GM19351 (cell line): ENCODE data around the gene BRD4.

Source experiments
- ATAC-seq: cut with Tn5 transposase; IDR thresholded peaks from one replicate; pipeline ENCODE4 v1.9.1; 2021; ENCODE audit warnings: mild to moderate bottlenecking, moderate library complexity; ENCODE audit not compliant: unreplicated experiment

BRD4 gene

GRCh38 chr19:15197942-15198341 lies 134.4 kb downstream of the BRD4 start:
- ATAC-seq = no peak

DNA sequence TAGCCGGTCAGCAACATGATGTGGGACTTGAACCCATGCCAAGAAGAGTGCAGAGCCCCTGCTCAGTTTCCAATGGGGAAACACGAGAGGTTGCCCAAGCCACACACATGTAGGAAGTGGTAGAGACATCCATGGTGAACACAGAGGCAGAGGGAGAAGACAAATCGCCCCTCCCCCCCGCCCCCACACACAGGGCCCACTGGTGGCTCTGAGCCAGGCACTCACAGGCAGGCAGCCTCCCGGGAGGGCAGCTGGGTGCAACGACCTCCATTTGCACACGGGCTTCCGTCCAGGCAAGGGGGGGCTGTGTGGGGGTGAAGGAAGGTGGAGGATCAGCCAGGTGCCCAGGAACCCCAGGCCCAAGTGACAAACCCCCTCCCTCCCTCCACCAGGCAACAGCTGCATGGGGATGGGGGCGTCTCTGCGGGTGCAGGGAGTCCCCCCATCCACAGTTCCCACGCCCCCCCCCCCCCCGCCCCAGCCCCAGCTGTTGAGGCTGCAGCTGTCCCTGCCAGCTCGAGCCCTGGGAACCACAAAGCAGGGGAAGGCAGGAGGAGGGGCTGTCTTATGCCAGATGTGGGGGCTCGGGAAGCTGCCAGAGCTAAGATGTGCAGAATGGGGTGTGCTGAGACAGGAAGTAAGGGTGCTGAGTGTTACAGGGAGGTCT lies 134.9 kb downstream of the BRD4 start:
- no peak for ATAC-seq

DNA sequence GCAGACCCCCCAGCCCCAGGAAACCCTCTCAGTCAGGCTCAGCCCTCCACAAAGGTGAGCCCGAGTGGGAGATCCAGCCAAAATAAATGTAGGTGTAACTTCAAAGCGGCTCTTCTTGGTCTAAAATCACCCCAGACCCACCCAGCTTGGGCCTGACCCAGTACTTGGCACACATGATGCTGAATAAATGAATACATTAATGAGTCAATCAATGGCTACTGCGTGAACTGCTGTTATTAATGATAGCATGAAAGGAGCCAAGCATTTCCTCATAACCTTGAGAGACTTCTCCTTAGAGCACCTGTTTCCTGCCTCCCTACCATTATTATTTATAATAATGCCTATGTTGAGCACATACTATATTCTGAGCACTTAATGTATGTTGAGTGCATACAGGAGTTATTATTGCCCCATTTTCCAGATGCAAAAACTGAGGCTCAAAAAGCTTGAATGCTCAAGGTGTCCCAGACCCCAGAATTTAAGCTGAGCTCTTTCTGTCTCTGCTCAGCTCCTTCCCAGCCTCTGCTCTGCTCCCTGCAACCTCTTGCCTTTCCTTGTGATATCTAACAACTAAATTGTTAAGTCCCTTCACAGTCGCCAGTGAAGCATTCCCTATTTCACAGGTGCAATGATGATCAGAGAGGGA lies 135.9 kb downstream of the BRD4 start:
- ATAC-seq = no peak

- no peak for ATAC-seq
Measured at GRCh38 chr19:15195371-15196334, 136.7 kb downstream of the BRD4 start.

GRCh38 chr19:15194938-15195337 lies 137.4 kb downstream of the BRD4 start:
- ATAC-seq = no peak

- ATAC-seq = no peak
Measured at GRCh38 chr19:15191982-15192381, 140.4 kb downstream of the BRD4 start.

DNA sequence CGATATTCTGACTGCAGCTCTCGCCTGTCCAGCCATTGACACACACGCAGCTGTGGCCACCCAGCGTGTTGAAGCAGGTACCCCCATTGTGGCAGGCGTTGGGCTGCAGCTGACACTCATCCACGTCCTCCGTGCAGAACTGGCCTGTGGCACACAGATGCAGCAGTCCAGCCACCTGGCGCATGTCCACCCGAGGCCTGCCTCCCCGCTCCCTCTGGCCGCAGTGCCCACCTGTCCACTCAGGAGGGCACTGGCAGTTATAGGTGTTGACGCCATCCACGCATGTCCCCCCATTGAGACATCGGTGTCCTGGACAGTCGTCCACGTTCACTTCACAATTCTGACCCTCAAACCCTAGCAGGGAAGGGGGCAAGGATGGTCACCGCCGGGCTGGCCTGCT lies 140.8 kb downstream of the BRD4 start:
- ATAC-seq = no peak

GRCh38 chr19:15188851-15189250 lies 143.5 kb downstream of the BRD4 start:
- no peak for ATAC-seq

GRCh38 chr19:15187026-15188007 lies 145.0 kb downstream of the BRD4 start:
- no peak for ATAC-seq
